ENCODE data around the gene CAMSAP3.

DNA sequence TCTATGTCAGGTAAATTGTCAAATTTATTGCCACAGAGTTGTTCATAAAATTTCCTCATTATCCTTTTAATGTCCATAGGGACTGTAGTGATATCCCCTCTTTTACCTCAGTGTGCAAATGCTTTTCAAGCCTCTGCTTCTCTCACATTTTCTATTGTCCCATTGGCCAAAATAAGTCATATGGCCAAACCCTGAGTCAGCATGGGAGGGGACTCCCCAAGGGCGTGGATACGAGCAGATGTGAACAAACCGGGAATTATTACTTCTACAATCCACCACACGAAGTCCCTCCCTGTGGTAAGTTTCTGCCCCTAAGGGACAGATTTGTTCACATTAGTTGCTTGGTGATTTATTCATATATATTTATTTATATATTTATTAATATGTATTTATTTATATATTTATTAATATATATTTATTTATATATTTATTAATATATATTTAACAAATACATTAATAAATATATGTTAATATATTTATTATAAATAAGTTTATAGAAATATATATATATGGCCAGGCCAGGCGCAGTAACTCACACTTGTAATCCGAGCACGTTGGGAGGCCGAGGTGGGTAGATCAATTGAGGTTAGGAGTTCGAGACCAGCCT, 20.1 kb upstream of the CAMSAP3 start:
- TF ChIP-seq CTCF (IDR thresholded peaks at IDR 0.05; ENCODE audit: borderline replicate concordance, extremely low read depth, low read length, poor library complexity, severe bottlenecking), result no peak
- TF ChIP-seq EZH2 (IDR thresholded peaks at IDR 0.05; ENCODE audit: borderline replicate concordance, low read depth, low read length, severe bottlenecking), result no peak

Data from DND-41 (cell line).